Fibroblast of gingiva (primary cell): Measurements from ENCODE around the gene EGFL8.
"Not testable (repeated sequence)": the region's sequence is repeated elsewhere in the genome, so short reads cannot be mapped to it uniquely, and the experiment has no call there.

Experiments used
- DNase-seq: peaks from one replicate; pipeline ENCODE4 v3.0.0-alpha.2; 2011; ENCODE audit warnings: low read depth

EGFL8 gene

DNA sequence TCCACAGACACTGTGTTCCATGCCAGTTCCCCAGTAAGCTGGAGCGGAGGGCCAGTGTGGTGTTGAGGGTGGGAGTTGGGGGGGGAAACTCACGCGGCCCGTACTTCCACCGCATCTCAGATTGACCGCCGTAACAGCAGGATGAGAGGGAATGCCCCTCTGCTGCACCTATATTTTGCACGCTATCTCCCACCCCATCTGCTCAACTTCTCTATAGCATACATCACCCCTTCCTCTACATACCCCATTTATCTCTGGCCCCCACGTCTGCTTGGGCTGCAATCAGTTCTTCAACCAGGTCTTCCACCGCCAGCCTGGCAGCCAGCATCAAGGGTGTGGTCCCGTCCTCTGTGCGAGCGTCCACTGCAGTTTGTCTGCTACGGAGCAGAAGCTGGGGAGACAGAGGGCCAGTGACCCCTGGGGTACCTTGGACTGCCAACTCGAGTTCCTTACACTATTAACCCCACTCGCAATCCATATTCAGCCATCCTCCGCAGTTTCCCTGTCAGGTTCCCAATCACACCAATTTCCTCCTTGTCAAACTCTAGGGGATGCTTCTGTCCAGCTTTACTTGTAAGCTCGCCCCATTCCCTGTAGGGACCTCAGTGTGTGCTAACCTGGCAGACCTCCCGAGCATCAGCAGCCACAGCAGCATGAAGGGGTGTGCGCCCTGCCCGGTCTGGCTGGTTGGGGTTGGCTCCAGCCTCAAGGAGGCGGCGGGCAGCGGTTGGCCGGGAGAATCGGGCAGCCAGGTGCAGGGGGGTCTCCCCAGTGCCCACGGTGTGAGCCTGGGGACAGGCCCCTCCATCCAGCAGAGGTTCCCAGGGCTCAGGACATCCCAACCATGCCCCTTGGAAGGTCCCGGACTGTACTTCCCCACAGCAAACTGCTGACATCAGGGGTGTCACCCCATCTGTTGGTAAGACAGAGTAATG lies 32.6 kb downstream of the EGFL8 start:
- no peak for DNase-seq

DNA sequence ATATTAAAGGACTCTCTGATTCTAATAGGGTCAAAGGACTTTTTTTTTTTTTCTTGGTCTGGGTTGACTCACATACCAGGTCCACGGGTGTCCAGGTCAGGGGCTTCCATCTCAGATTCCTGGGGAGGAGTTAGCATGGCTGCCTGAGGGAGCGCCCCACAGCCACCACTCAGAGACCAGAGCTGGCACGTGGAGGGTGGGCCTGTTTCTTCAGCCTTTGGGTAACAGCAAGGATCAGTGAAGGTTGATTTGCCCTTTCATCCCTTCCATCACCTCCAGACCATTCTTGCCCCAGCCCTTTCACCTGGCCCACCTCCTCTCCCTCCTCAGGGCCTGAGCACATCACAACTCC lies 33.9 kb downstream of the EGFL8 start:
- no peak for DNase-seq

DNA sequence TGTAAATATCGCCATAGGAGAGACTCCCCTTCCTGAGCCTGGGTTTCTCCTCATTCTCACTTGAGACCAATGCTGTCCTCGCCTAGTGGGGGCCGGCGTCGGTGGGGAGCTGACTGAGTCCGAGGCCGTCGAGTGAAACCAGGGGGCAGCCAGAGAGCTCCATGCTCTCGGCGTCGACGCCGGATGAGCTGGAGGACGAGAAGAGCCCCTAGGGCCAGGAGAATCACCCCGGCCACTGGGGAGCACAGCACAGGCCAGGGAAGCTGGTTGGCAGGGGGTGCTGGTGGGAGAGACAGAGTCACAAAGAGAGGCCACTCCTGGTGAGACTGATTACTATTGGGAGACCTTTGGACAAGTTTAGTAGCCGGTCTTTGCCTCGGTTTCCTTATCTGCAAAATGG lies 34.5 kb downstream of the EGFL8 start:
- no peak for DNase-seq

DNA sequence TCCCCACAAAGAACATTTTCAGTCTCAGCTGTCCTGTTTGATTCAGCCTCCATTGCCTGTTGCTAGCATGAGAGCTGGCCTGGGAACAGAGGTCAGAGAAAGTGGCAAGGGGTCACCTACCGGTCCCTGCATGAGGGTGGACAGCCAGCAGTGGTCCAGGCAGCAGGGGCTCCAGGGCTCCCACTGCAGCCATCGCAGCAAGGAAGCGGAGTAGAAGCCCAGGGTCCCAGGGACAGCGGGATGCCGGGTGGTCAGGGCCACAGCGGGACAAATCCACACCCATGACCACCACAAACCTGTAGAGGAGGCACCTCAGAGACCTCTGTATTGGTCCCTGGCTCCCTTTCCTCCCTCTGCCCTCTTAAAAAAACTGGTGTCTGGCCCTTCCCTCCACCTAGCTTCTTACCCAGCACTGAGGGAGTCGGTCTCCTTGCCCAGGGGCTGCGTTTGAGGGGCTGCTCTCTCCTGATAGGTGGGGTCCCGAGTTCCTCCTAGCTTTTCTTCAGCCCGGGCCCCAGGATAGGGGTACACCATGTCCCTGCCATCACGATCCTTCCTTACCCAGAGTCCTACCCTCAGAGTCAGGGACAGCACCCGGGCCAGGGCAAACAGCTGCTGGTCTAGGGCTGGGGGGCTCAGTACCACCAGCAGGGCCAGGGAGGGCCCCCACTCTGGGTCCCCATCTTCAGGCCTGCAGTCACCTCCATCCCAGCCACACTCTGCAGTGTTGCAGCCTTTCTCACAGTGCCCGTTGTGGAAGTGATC lies 36.5 kb downstream of the EGFL8 start:
- no peak for DNase-seq

DNA sequence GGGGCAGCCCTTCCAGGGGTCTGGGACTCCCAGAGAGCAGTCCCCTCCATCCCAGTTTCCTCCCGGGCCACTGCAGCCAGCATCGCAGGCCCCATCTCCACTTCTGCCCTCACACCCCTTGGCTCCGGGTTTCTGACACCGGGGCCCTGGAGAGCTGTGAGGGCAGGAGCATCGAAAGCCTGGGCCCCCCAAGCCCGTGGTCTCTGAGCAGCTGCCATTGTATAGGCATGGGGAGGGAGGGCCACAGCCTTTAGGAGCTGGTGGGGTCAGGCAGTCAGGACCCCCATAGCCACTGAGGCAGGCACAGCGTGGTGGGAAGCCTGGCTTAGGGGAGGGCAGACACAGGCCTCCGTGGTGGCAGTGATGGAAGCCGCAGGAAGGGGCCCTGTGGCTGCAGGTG lies 37.8 kb downstream of the EGFL8 start:
- no peak for DNase-seq

DNA sequence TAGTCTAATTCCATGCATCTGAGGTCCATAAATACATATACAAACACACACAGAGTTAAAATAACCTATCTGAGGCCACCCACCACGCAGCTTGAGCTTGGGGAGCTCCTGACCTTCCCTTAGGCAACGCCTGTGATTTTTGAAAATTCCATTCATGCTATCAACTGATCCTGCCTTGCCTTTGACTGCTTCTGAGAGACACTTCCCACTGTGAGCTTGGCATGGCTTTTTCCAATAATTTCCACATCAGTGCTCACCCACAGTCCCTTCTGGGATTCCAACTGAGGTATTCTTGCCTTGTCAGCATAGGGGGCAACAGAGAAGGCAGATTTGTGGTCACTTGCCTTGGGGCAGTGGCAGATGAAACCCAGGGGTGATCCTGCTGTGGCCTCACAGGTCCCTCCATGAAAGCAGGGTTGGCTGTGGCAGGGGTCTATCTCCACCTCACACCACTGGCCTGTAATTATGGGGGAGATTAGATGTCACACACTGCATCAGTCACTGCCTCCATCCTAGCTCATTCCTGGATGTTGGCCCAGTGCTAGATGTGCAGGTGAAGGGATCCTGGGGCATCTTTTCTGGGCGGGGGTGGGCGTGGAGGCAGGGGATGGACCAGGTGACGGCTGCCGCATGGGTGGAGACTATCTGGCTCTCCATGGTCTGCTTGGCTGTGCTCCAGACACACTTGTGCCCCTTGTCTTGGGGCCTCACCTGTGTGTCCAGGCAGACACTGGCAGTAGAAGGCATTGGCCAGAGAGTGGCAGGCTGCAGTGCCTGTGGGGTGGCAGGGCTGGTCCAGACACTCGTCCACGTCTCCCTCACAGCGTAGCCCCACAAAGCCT lies 39.3 kb downstream of the EGFL8 start:
- DNase-seq = no peak

DNA sequence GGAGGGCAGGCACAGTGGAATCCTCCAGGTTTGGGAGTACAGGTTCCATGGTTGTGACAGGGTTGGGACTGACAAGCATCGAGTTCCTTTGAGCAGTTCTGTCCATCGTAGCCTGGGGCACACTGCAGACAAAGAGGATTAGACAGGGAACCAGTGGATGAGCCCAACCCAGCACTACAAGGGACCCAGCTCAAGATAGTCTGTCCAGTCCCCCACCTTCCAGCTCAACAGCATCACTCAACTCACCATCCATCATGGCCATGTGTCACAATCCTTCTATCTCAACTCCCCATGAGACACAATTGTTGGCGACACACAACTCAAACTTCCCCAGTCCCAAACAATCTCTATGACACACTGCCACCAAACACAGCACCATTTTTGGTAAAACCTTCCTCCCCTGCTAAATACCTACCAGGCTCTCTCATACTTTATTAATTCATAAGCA lies 39.9 kb downstream of the EGFL8 start:
- DNase-seq = no peak

DNA sequence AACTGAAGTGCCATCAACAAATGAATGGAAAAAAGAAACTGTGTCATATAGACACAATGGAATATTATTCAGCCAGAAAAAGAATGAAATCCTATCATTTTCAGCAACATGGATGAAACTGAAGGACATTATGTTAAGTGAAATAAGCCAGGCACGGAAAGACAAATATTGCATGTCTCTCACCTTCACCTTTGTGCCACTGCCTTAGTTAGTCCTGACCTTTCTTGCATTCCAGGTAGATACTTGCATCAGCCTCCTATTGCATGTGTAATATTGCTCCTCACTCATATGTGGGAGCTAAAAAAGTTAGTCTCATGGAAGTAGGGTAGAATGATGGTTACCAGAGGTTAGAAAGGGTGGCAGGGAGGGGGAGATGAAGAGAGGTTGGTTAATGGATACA lies 44.6 kb downstream of the EGFL8 start:
- DNase-seq = no peak

DNA sequence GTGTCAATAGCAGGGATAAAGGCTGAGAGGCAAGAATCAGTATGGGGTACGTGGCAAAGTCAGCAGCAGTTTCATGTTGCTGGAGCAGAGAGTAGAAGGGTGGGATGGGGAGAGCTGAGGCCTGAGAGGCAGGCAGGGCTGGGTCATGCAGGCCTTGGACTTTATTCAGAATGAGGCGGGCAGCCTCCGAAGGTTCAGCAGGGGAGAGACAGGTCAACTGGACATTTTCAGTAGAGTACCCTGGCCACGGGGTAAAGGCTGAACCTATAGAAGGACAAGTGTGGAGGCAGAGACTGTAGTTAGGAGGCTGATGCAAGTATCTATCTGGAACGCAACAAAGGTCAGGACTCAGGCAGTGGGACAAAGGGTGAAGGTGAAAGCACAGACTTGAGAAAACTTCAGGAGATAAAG lies 45.8 kb downstream of the EGFL8 start:
- DNase-seq = no peak

DNA sequence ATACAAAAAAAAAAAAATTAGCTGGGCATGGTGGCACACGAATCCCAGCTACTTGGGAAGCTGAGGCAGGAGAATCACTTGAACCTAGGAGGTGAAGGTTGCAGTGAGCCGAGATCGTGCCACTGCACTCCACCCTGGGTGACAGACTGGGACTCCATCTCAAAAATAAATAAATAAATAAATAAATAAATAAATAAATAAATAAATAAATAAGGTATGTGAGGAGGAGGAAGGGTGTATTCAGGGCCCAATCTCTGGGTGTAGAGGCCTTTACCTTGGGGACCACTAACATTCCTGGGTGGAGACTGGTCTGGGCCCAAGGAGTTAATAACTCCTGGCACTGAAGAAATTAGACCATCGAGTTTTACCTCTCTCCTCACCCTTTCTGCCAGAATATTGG lies 47.0 kb downstream of the EGFL8 start:
- DNase-seq = not testable (repeated sequence)

DNA sequence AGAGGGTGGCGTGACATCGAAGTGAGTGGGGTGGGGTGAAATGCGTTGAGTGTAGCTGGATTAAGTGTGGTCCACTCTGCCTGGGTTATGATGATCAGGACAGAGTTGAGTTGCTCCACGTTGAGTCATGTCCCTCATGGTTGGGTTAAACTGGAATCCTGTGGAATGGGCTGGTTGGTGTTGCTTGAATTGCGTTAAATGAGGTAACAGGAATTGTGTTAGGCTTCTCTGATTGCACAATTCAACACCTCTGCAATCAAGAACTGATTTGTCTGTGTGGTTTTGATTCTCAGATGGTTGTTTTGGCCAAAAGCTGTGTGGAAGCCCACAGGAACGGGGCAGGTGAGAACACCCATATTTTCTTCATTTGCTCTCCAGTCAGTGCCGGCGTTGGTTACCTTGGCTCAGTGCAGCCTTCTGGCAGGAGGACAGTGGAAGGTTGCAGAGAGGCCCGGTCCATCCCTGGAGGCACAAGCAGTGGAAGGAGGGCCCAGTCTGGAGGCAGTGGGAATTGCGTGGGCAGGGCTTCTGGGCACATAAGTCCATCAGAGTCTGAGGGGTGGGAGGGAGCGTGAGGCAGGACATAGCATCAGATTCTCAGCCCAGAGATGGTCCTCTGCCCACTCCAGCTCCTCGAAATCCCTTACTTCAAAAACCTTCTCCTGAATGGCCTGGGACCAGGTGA lies 47.8 kb downstream of the EGFL8 start:
- no peak for DNase-seq

DNA sequence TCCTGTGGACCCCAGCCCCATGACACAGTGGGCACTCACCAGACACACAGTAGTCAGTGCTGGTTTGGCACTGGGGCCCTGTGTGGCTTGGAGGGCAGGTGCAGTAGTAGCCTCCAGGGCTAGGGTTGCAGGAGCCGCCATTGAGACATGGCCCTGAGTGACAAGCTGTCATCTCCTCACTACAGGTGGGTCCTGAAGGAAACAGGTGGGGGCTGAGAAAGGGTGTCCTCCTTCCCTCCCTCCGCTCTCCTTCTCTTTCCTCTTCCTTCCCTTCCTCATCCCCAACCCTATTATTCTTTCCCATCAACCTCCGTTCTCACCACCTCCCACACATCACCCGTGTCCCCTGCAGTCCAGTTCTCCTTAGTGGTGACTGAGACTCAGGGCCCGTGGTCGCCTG lies 49.3 kb downstream of the EGFL8 start:
- no peak for DNase-seq

DNA sequence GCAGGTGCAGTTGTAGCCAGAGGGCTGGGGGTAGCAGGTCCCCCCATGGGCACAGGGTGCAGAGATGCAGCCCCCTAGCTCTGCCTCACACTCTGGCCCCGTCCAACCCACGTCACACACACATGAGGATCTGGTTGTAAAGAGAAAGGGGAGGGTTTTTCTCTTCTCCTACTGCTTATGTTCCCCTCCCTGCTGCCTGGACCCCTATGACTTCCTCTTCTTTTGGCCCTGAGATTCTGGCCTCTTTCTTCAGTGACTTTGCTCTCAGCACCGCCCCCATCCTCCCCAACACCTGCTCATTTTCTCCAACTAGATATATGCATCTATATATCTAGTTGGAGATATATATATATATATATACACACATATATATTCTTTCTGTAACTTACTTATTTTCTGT lies 49.7 kb downstream of the EGFL8 start:
- DNase-seq = no peak

DNA sequence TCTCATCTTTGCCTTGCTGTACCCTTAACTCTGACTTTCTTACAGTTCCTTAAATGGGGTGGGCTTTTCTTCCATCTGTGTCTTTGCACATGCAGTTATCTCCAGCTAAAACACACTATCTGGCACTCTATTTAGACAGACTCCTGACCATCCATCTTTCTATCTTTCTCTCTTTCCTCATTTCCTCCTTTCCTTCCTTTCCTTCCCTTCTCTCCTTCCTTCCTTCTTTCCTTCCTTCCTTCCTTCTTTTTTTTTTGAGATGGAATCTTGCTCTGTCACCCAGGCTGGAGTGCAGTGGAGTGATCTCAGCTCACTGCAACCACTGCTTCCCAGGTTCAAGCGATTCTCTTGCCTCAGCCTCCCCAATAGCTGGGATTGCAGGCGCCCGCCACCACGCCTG lies 51.2 kb downstream of the EGFL8 start:
- DNase-seq = no peak

DNA sequence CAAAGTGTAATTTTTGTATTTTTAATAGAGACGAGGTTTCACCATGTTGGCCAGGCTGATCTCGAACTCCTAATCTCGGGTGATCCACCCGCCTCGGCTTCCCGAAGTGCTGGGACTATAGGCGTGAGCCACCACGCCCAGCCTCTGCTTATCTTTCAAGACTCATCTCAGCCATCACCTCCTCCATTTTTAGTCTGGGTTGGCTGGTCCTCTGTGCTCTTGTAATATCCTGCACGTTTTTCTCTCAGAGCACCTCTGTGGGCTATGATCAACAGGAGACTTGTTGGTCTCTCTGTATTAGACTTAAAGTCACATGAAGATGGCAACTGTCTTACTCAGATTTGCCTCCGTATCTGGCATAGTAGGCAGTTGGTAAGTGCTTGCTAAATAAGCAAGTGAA lies 51.9 kb downstream of the EGFL8 start:
- no peak for DNase-seq

DNA sequence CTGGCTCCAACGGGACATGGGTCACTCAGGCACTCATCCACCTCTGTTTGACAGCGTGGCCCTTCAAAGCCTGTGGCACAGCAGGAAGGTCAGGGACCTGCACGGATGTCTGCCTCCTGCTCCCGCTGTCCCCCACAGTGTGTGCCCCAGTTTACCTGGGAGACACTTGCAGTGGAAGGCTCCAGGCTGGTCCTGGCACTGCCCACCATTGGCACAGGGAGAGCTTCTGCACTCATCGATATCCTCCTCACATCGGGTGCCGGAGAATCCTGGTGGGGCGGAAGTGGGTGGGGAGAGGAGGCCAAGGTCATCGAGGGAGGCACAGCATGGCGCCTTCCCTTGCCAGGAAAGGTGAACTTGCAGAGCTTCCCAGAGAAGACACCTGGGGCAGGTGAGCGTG lies 52.6 kb downstream of the EGFL8 start:
- DNase-seq = no peak
